Measurements from ENCODE around the gene FAXDC2. TPM values are rescaled to one million over a fixed set of nuclear protein-coding genes. Genes with fewer than 3 reads are reported as not detected.

The FAXDC2 gene
- total and polyA plus RNA-seq, 9 of the 15 experiments (the other 6 are each of a cell fraction or from before 2014, with no cell fraction given): 2.4 to 30.0 (median 9.9) TPM

- Histone ChIP-seq H4K20me1 (replicated peaks; ENCODE audit: control insufficient read depth, insufficient read depth, low read length) (peaks cover 27% of the 10 kb centered on the region; the same call in 1 of the 2 replicates), H3K27me3 (ENCODE audit: control insufficient read depth in 2 of 2, insufficient read depth in 2 of 2, low read length in 2 of 2) (no peaks in the 10 kb centered on the region), H3K4me1 (replicated peaks in 1 of 2; ENCODE audit: control insufficient read depth in 2 of 2, insufficient read depth in 2 of 2, low read length in 2 of 2) (peaks cover 6 to 10% of the 10 kb centered on the region in 2 experiments; a peak in 4 of 5 replicates), H3K9me1 (ENCODE audit: control insufficient read depth, insufficient read depth, low read length) (peaks cover 9% of the 10 kb centered on the region), H3K9me3 (replicated peaks; ENCODE audit: control insufficient read depth, insufficient read depth, low read depth, low read length) (no peaks in the 10 kb centered on the region), H3K79me2 (ENCODE audit: control insufficient read depth, insufficient read depth, low read length) (peaks cover 72% of the 10 kb centered on the region), H3K9ac (ENCODE audit: insufficient read depth in 1 of 2, low read depth in 2 of 2, low read length in 2 of 2) (no peak overlapping the region), H2AFZ (ENCODE audit: low read depth, low read length) (no peak overlapping the region), H3K27ac (ENCODE audit: extremely low read depth, low read depth, low read length) (no peak overlapping the region), H3K36me3 (ENCODE audit: control insufficient read depth, insufficient read depth, low read length) (peaks cover 84% of the 10 kb centered on the region), H3K4me2 (ENCODE audit: insufficient read depth, low read length) (no peak overlapping the region), H3K4me3 (no peak overlapping the region)
- in situ Hi-C loops (cut with MboI): no loop called here
- DNase-seq (ENCODE audit: extremely low read depth in 1 of 4, low spot score in 3 of 4): no peak
- intact Hi-C loops (cut with micrococcal nuclease): no loop called here
- FAIRE-seq: no peak
- ChIA-PET CTCF (ENCODE audit: low intra/inter-chr PET ratio) (no interaction called here), POLR2A (interaction anchor here (1.4 kb wide), 1 partner anchor 9 kb away, joined by 6 read pairs; no protein-coding TSS in a partner anchor)
- BruUV-seq (replicated peaks): no TSS peak
- ATAC-seq: no peak
- 95% methylated on average over 3 of the region's 3 CpGs for WGBS (ENCODE audit: insufficient coverage, low coverage, missing lambda C conversion rate)
- no peak for TF ChIP-seq CUX1 (CRISPR knock-in tag; IDR thresholded peaks at IDR 0.05)
- TF ChIP-seq ZNF785 (CRISPR knock-in tag; IDR thresholded peaks at IDR 0.05): no peak
- no peak for TF ChIP-seq CBX8 (IDR thresholded peaks at IDR 0.05; ENCODE audit: borderline replicate concordance, extremely low read depth, low read depth, low read length, poor library complexity, severe bottlenecking)
- no peak for TF ChIP-seq ZBTB1 (CRISPR knock-in tag; IDR thresholded peaks at IDR 0.05; ENCODE audit: borderline replicate concordance, low read depth)
- TF ChIP-seq ZNF41 (CRISPR knock-in tag; conservative IDR thresholded peaks at IDR 0.05): no peak
- no peak for TF ChIP-seq MIER1 (IDR thresholded peaks at IDR 0.05; ENCODE audit: low read depth)
- no peak for TF ChIP-seq MEF2D (tag; conservative IDR thresholded peaks at IDR 0.05; ENCODE audit: low read depth)
- TF ChIP-seq RBM22 (IDR thresholded peaks at IDR 0.05; ENCODE audit: low read depth, low read length, poor library complexity, severe bottlenecking): no peak
- TF ChIP-seq, protein P1, sequence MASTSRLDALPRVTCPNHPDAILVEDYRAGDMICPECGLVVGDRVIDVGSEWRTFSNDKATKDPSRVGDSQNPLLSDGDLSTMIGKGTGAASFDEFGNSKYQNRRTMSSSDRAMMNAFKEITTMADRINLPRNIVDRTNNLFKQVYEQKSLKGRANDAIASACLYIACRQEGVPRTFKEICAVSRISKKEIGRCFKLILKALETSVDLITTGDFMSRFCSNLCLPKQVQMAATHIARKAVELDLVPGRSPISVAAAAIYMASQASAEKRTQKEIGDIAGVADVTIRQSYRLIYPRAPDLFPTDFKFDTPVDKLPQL (IDR thresholded peaks at IDR 0.05; ENCODE audit: extremely low read depth, insufficient read length): no peak
These were observed 58.9 kb downstream of the FAXDC2 start for GRCh38 chr5:154791535-154791934.

All from K562 (cell line).